Activated CD8-positive, alpha-beta memory T cell treated with anti-CD3 and anti-CD28 coated beads, Interleukin-2, amount 10 ng/mL, durations not matched to agents 7 days and 5 days (primary cell): Measurements from ENCODE around the gene OR5L2. TPM values are rescaled to one million over a fixed set of nuclear protein-coding genes. Genes with fewer than 3 reads are reported as not detected.

Experiments
- total RNA-seq, 2 experiments: library from RNA; stranded (reverse); gene quantifications; one replicate each; pipeline ENCODE4 v1.2.3, GENCODE V29; 2021

Gene OR5L2
- total RNA-seq, 2 experiments from 2014 or later = not detected

Other genes with a start within 250 kb of the OR5L2 start
- gene OR4C11, start 219.6 kb upstream of the OR5L2 start, total RNA-seq = not detected
- gene OR4P4, start 192.1 kb upstream of the OR5L2 start, total RNA-seq = not detected
- gene OR4S2, start 178.9 kb upstream of the OR5L2 start, total RNA-seq = not detected
- not detected for gene OR4C6, start 165.0 kb upstream of the OR5L2 start, total RNA-seq
- not detected for gene OR5D13, start 53.8 kb upstream of the OR5L2 start, total RNA-seq
- gene OR5D14, start 31.7 kb upstream of the OR5L2 start, total RNA-seq = not detected
- not detected for gene OR5L1, start 15.9 kb upstream of the OR5L2 start, total RNA-seq
- gene OR5D18, start 7.6 kb upstream of the OR5L2 start, total RNA-seq = not detected
- not detected for gene OR5D16, start 11.5 kb downstream of the OR5L2 start, total RNA-seq
- gene TRIM51, start 56.1 kb downstream of the OR5L2 start, total RNA-seq = not detected
- not detected for gene OR5W2, start 87.4 kb downstream of the OR5L2 start, total RNA-seq
- gene OR5I1, start 109.2 kb downstream of the OR5L2 start, total RNA-seq = not detected
- not detected for gene OR10AG1, start 142.7 kb downstream of the OR5L2 start, total RNA-seq
- gene OR5F1, start 167.4 kb downstream of the OR5L2 start, total RNA-seq = not detected
- not detected for gene OR5AS1, start 200.4 kb downstream of the OR5L2 start, total RNA-seq